Measurements from ENCODE around the gene LTO1.

- TF ChIP-seq CTCF (conservative IDR thresholded peaks at IDR 0.05; ENCODE audit: low read length) (no peak), EZH2phosphoT487 (IDR thresholded peaks at IDR 0.05; ENCODE audit: borderline replicate concordance) (no peak)
Measured at GRCh38 chr11:69654660-69655478, 20.3 kb downstream of the LTO1 start.
